GM19099 (cell line): ENCODE results near the gene PTPRZ1.

Experiments used
- POLR2A ChIP-seq: IDR thresholded peaks from 3 replicates; pipeline ENCODE4 v1.6.1; 2011; ENCODE audit warnings: low read depth; ENCODE audit not compliant: insufficient read length; ENCODE audit errors: extremely low read depth

Gene PTPRZ1

DNA sequence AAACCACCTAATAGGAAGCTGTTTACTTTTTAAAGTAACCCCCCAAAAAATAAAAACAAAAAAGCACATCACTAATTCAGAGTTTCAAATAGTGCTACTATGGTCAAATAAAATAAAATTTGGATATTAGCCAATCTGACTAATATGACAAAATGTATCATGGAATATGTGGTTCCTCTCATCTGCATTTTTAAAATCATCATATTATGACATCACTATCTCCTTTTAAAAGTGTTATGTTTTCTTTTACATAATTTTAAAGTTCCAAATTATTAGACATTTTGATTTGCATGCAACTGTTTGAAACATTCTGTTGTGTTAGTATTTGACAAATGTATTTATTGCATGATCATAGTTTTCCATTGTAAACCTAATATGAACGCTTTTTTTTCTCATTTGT is 160.7 kb downstream of the PTPRZ1 start:
- TF ChIP-seq POLR2A: no peak

DNA sequence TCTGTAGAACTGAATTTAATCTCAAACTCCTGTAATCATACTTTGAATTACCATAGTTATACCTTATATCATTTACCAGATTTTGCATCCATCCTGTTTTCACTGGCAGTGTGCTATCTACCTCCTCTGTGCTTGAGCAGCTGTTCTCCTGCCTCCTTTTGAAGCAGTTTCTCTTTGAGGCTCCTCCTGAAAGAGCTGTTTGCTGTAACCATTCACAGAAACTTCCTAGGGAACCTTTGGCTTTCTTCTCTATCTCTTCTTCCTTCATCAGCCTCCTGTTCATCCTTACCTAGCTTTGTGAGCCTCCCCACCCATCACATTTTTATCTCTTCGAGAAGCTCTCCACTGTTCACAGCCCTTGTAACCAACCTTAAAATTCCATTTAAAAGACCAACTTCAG is 162.9 kb downstream of the PTPRZ1 start:
- no peak for TF ChIP-seq POLR2A

DNA sequence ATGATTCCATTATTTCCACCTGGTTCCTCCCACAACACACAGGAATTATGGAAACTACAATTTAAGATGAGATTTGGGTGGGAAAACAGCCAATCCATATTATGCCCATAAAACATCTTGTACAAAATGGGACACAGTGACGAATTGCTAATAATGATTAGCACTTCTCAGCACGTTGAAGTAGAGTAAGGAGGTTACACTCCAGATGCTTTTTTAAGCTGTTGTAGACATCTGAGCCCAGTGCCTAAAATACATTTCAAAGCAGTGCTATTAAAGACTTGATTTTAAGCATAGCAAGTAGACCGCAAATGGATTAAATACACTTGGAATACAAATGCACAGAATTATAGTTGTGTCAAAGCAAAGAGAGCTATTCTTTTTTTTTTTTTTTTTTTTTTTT is 165.2 kb downstream of the PTPRZ1 start:
- no peak for TF ChIP-seq POLR2A

DNA sequence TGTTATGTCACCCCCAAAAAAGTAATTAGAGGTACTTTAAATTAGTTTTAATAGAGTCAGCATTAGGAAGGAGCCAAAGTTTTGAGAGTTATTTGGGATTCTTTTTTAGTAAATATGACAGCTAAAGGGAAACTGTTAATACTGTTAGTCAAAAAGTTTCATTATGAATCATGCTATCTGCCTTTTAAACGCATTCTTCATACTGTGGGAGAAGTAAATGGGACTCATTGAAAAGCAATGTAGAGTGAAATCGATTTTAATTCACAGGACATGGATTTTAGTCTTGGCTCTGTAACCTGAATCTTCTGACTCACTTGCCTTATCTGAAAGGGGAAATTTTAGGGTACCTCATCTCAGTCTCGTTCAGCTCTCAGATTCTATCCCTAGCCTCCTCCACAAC is 165.9 kb downstream of the PTPRZ1 start:
- no peak for TF ChIP-seq POLR2A

DNA sequence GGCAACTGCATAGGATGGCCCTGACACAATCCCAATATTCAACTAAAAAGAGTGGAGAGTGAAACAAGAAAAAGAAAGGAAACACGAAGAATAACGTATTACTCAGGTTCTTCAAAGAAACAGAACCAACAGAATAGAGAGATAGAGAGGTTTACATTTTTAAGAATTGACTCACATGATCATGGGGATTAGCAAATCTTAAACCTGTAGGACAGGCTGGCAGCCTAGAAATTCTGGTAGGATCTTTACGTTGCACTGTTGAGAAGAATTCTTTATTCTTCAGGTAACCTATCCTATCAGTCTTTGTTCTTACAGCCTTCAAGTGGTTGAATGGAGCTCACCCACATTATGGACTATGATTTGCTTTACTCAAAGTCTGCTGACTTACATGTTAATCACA is 167.2 kb downstream of the PTPRZ1 start:
- no peak for TF ChIP-seq POLR2A

DNA sequence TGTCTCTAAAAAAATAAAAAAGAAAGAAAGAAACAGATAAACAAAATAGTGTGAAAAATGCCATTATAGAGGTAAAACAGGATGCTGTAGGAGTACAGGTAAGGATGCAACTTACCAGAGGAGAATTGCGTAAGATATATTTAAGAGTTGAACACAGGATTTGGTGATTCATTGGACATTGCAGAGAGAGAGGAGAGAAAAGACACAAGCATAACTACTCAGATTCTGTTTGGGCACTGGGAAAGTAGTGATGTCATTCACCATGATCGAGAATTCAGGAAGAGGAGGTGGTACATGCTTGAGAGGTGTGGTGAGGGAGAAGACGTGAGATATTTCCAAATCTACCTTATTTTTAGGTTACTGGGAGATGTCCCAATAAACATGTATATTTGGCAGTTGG is 173.4 kb downstream of the PTPRZ1 start:
- no peak for TF ChIP-seq POLR2A

DNA sequence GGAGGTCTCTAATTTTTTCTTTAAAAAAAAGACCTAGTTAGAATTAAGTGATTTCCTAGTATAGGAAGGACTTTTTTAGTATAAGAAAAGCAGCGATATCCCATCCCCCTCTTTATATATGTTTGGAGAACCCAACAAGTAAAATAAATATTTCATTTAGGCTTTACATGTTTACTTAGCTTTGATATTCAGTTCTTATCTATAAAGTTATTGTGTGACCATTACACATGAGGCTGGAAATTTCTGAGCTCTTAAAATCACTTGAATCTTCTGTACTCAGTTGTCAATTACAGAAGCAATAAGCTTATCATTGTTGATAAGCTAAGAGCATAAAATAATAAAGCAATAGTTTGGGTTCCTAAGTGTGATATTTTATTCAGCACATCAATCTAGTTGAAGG is 181.4 kb downstream of the PTPRZ1 start:
- TF ChIP-seq POLR2A: no peak

DNA sequence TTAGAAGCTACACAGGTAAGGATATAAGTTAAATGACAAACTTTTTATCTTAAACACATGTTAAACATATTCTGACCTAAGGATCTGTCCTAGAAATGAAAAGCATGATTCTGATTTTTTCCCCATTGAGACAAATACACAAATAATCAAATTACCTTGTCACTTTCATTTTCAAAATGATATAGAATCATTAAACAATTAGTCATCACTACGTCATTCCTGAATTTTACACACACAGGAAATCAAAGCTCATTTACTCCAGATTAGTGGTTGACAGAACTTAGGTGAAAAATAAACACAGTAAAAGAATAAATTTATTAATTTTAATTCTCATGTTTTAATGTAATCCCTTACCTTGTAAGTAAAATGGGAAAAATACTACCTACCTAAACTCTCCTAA is 182.1 kb downstream of the PTPRZ1 start:
- no peak for TF ChIP-seq POLR2A

DNA sequence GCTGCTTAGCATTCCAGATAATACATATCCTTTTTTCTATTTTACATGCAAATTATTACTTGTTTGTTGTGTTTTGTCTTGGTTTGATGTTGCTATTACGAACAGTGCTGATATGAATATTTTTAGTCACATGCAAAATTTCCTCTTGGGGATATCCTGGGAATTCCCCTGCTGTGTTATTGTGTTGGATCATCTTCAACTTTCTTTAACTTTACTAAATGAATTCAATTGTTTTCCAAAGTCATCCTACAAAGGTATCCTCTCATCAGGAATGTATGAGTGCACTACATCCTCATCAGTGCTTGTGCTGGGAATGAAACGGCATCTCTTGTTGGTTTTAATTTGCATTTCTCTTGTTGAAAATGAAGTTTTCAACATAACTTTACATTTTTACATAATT is 184.0 kb downstream of the PTPRZ1 start:
- TF ChIP-seq POLR2A: no peak

DNA sequence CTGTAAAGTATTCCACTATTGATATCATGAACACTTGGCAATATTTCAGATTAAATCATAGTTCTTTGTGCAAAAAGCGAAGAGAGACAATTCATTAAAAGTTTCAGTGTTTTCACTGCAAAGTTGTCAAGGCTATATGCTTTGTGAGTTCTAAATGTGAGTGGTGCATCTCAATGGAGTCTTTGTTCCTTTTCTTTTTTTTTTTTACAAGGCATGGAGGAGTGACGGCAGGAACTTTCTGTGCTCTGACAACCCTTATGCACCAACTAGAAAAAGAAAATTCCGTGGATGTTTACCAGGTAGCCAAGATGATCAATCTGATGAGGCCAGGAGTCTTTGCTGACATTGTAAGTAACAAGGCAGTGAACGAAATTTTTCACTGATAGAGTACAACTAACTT is 186.6 kb downstream of the PTPRZ1 start:
- no peak for TF ChIP-seq POLR2A

DNA sequence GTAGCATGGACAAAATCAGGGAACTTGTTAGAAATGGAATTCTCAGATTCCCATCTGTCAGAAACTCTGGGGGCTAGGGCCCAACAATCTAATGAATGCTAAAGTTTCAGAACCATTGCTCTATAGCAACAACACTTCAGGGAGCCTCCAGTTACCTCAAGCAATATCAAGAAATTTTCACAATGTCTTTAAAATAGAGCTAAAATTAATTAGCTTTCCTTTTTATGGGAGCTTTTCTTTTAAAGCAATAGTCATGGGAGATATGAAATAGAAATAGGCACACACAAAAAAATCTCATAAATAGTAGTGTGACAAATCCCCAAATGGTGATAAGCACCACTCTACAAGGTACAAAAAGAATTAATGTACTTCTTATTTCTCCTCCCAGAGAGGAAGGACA is 190.2 kb downstream of the PTPRZ1 start:
- no peak for TF ChIP-seq POLR2A

DNA sequence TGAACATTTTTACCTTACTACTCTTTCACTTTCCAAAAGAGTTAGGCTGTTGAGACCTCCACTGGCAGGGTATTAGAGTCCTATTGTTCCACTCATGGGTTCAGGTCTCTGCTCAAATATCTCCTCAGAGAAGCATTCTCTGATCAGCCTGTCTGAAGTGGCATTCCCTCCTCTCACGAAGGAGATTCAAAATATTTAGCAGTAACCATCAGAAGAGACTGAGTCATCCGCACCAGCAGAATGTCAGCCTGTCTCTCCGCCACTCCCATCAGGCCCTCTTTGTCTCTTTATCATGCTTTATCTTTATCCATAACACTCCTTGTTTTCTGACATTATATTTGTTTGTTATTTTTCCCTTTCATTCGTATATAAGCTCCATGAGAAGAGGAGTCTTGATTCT is 192.0 kb downstream of the PTPRZ1 start:
- TF ChIP-seq POLR2A: no peak

DNA sequence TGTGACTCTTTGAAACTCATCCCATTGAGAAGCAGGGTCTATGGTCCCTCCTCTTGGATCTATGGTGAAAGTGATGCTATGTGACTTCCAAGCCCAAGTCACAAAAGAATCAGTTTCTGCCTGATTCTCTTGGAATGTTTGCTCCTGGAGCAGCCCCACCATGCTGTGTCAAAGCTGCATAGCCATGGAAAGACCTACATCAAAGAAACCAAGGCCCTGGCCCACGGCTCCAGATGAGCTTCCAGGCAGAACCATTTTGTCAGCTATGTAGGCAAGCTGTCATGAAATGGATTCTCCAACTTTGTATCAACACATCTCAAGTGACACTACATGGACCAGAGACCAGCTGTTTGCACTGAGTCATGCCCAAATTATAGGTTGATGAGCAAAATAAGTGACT is 194.1 kb downstream of the PTPRZ1 start:
- no peak for TF ChIP-seq POLR2A

DNA sequence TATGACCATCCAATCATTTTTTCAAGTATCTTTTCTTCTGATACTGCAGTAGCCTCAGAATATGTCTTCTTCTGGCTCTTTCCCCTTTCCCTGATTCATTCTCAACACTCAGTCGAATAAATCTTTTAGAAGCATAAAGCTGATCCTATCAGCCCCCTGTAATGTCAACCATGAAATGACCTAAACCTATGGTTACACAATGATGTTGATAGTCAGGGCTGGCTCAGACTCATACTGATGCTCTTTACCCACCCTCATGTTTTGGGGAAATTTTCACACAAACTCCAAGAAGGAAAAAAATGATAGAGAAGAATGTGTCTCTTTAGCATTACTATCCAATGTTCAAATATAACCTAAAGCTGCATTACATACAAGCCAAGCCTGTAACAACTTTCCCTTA is 195.1 kb downstream of the PTPRZ1 start:
- TF ChIP-seq POLR2A: no peak

DNA sequence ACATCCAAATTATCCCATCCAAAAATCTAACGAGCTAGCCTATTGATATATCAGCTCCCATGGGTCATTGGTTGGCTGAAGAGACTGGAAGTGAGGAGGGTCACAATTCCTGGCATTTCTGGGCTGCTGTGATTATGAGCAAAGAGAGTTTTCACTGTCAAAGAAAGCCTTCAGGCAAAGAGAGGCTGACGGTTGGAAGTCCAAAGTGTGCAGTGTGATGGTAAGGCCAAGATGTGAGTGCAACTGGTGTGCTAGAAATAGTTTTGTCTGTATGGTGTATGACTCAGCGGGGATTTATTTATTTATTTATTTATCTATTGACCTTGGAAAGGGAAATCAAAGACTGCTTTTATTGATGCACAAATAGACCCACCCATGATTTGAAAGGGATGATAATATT is 196.0 kb downstream of the PTPRZ1 start:
- TF ChIP-seq POLR2A: no peak

DNA sequence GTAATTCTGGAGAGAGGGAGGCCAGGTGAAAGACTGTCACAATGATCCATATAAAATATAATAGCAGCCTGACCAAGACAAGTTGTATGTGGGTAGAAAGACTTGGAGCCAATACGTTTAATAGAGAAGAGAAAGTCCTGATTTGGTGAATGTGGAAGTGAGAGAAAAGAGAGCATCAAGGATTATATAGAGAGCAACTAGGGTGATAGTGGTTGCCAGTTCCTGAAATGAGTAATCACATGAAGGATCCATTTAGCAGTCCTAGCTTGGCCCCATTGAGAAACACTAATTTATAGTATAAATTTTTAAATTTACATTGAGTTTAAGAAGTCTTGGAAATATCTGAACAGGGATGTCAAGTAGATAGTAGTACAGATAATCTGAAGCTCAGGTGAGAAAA is 197.1 kb downstream of the PTPRZ1 start:
- TF ChIP-seq POLR2A: no peak

DNA sequence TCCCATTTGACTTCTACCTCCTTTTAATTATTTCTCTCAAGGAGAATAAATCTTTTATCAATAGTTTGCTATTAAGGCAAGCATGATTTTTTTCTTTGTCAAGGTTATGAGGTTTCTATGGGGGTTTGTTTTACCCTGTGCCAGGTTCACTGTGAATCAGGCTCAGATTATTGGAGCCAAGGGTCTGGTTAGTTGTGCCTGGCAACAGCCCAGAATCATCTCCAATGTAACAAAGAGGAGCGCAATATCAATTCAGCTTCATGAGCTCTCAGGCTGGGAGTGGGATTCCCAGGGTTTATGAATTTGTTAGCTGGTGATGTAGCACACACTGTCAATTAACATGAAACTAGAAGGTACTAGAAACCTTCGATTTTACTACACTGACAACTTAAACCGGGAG is 197.9 kb downstream of the PTPRZ1 start:
- TF ChIP-seq POLR2A: no peak

DNA sequence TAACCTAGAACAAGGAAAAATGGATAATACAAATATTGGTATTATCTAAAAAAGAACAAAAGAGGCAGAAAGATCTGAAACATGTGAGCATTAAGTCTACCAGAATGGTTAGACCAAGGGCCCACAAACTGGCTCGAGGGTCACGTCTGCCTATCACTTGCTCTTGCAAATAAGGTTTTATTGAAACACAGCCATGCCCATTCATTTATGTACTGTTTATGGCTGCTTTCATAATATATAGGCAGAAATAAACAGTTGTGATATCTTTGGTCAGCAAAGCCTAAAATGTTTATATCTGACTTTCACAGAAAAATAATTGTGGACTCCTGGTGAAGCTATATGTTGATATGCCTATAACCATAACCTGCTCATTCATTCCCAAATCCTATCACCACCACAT is 199.3 kb downstream of the PTPRZ1 start:
- TF ChIP-seq POLR2A: no peak

DNA sequence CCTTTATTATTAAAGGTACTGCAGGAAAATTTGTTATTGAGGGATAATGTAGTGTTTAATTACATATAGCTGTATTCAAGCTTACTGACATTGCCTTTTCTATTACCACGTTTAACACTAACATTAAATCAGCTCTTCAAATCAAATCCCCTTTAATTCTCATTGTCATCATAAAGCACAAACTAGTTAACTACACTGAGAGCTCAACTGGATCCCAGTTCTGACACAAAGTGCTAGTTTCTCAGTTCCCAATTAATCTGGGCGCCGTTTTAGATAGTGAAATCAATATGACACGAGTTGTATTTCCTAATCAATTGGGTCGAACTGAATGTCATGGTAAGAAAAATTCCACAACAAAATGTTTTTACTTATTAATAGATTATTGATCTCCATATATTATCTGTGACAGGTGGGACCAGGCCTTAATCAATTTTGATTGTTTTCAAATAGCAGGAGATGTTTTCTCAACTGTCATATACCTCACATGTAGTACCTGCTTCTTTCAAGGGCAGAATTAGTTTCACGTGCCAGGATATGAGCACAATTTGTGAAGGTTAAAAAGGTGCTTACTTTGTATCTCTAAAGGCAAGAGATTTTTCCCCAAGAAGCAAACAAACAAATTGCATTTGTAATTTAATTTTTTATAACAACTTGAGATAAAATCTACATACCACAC is 200.1 kb downstream of the PTPRZ1 start:
- no peak for TF ChIP-seq POLR2A

DNA sequence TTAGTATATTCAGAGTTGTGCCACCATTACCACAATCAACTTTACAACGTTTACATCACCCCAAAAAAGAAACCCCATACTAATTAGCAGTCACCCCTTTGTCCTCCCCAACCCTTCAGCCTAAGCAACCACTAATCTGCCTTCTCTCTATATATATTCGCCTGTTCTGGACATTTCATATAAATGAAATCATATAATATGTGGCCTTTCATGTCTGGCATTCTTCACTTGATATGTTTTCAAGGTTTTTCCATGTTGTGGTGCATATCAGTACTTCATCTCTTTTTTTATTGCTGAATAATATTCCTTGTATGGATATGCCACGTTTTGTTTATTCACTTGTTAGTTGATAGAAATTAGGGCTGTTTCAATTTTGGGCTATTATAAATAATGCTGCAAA is 200.7 kb downstream of the PTPRZ1 start:
- no peak for TF ChIP-seq POLR2A
